Stromal cell of bone marrow (primary cell): ENCODE measurements around the gene LY86.
"Not testable (repeated sequence)": the region's sequence is repeated elsewhere in the genome, so short reads cannot be mapped to it uniquely, and the experiment has no call there.

Experiments
- DNase-seq: peaks from one replicate; pipeline ENCODE4 v3.0.0-alpha.2; 2012; ENCODE audit warnings: low read depth

Gene LY86

GRCh38 chr6:6654599-6655575, 66.4 kb downstream of the LY86 start:
- no peak for DNase-seq

GRCh38 chr6:6655805-6656251, 67.3 kb downstream of the LY86 start:
- DNase-seq, result no peak

GRCh38 chr6:6656287-6656686, 67.8 kb downstream of the LY86 start:
- no peak for DNase-seq

- DNase-seq, result no peak
Measured at GRCh38 chr6:6657085-6657819, 68.7 kb downstream of the LY86 start.

- no peak for DNase-seq
Measured at GRCh38 chr6:6657820-6658217, 69.3 kb downstream of the LY86 start.

- DNase-seq, result no peak
Measured at GRCh38 chr6:6659600-6660327, 71.2 kb downstream of the LY86 start.

- DNase-seq, result no peak
Measured at GRCh38 chr6:6660339-6661045, 72.0 kb downstream of the LY86 start.

GRCh38 chr6:6661191-6661590, 72.7 kb downstream of the LY86 start:
- DNase-seq, result no peak

GRCh38 chr6:6661684-6662083, 73.2 kb downstream of the LY86 start:
- DNase-seq, result no peak

GRCh38 chr6:6663421-6664135, 75.1 kb downstream of the LY86 start:
- no peak for DNase-seq

- no peak for DNase-seq
Measured at GRCh38 chr6:6665555-6666243, 77.2 kb downstream of the LY86 start.

- not testable (repeated sequence) for DNase-seq
Measured at GRCh38 chr6:6670150-6670549, 81.6 kb downstream of the LY86 start.

GRCh38 chr6:6674872-6675271, 86.4 kb downstream of the LY86 start:
- DNase-seq, result no peak

- DNase-seq, result no peak
Measured at GRCh38 chr6:6676910-6677441, 88.5 kb downstream of the LY86 start.

- no peak for DNase-seq
Measured at GRCh38 chr6:6678185-6678671, 89.7 kb downstream of the LY86 start.

- no peak for DNase-seq
Measured at GRCh38 chr6:6678811-6679210, 90.3 kb downstream of the LY86 start.

- DNase-seq, result no peak
Measured at GRCh38 chr6:6679633-6680032, 91.1 kb downstream of the LY86 start.

- no peak for DNase-seq
Measured at GRCh38 chr6:6680526-6680925, 92.0 kb downstream of the LY86 start.

- DNase-seq, result no peak
Measured at GRCh38 chr6:6681075-6681849, 92.7 kb downstream of the LY86 start.
